GM23248 (cell line): ENCODE data around the gene PIGN. TPM values are rescaled to one million over a fixed set of nuclear protein-coding genes. Genes with fewer than 3 reads are reported as not detected.
"Not testable (repeated sequence)": the region's sequence is repeated elsewhere in the genome, so short reads cannot be mapped to it uniquely, and the experiment has no call there.

Experiments
- DNase-seq: peaks from one replicate; pipeline ENCODE4 v3.0.0-alpha.2; 2015
- H2AFZ ChIP-seq: fragments of 200-600 bp; sonication (generic); 2 replicates; pipeline ENCODE4 v1.6.1; 2016; ENCODE audit warnings: antibody characterized with exemption
- H3F3A ChIP-seq: fragments of 200-600 bp; sonication (generic); 2 replicates; pipeline ENCODE4 v1.6.1; 2016; ENCODE audit warnings: mild to moderate bottlenecking, antibody characterized with exemption, mixed run types; ENCODE audit not compliant: insufficient read depth
- H3K27ac ChIP-seq: fragments of 200-600 bp; sonication (generic); 2 replicates; pipeline ENCODE4 v1.5.1; 2016; ENCODE audit warnings: mild to moderate bottlenecking
- H3K27me3 ChIP-seq: fragments of 200-600 bp; sonication (generic); replicated peaks from 2 replicates; pipeline ENCODE4 v1.6.1; 2016; ENCODE audit warnings: mild to moderate bottlenecking; ENCODE audit not compliant: insufficient read depth
- H3K36me3 ChIP-seq: fragments of 200-600 bp; sonication (generic); 2 replicates; pipeline ENCODE4 v1.6.1; 2016; ENCODE audit warnings: low read depth, mild to moderate bottlenecking
- H3K4me1 ChIP-seq: fragments of 200-600 bp; sonication (generic); 2 replicates; pipeline ENCODE4 v1.6.1; 2016; ENCODE audit warnings: mild to moderate bottlenecking; ENCODE audit not compliant: insufficient read depth
- H3K4me2 ChIP-seq: fragments of 200-600 bp; sonication (generic); one replicate; pipeline ENCODE4 v1.6.1; 2016; ENCODE audit warnings: mild to moderate bottlenecking; ENCODE audit not compliant: unreplicated experiment
- H3K4me3 ChIP-seq: fragments of 200-600 bp; sonication (generic); 2 replicates; pipeline ENCODE4 v1.5.1; 2016; ENCODE audit warnings: mild to moderate bottlenecking
- H3K79me2 ChIP-seq: fragments of 200-600 bp; sonication (generic); 2 replicates; pipeline ENCODE4 v1.6.1; 2016; ENCODE audit warnings: mild to moderate bottlenecking; ENCODE audit not compliant: insufficient read depth
- H3K9ac ChIP-seq: fragments of 200-600 bp; sonication (generic); 2 replicates; pipeline ENCODE4 v1.6.1; 2016; ENCODE audit warnings: mild to moderate bottlenecking
- H3K9me2 ChIP-seq: fragments of 200-600 bp; sonication (generic); 2 replicates; pipeline ENCODE4 v1.6.1; 2016; ENCODE audit warnings: mixed run types, mild to moderate bottlenecking, moderate library complexity; ENCODE audit not compliant: insufficient read depth
- H3K9me3 ChIP-seq: fragments of 200-600 bp; sonication (generic); one replicate; pipeline ENCODE4 v1.6.1; 2017; ENCODE audit warnings: low read depth
- H4K20me1 ChIP-seq: fragments of 200-600 bp; sonication (generic); 2 replicates; pipeline ENCODE4 v1.6.0; 2016; ENCODE audit not compliant: insufficient read depth
- EZH2 ChIP-seq: fragments of 200-600 bp; sonication (generic); IDR thresholded peaks from 2 replicates; pipeline ENCODE4 v1.6.1; 2018; ENCODE audit warnings: antibody characterized with exemption, mild to moderate bottlenecking; ENCODE audit not compliant: insufficient read depth, poor library complexity, severe bottlenecking
- EZH2phosphoT487 ChIP-seq: fragments of 200-600 bp; sonication (generic); IDR thresholded peaks from 2 replicates; pipeline ENCODE4 v1.6.1; 2018; ENCODE audit warnings: antibody characterized with exemption, moderate library complexity, mild to moderate bottlenecking, low read depth; ENCODE audit not compliant: insufficient read depth
- WGBS, 2 experiments: methylation state at CpG; one replicate each; pipeline ENCODE4 v1.1.6; 2015 to 2017; ENCODE audit warnings: low lambda C conversion rate in 2 of 2, low coverage in 1 of 2; ENCODE audit errors: missing lambda C conversion rate in 2 of 2; 5-methylcytosine and 5-hydroxymethylcytosine counted together
- in situ Hi-C: fragments of 300-500 bp; cut with MboI; formaldehyde crosslinking; loops from 2 replicates; pipeline ENCODE4 v1.15.0; 2020
- polyA plus RNA-seq: library from polyadenylated mRNA; unstranded; fragments of >200 nt; fragmentation: Nextera tagmentation; extraction: Ambion mirVana; gene quantifications from 2 replicates; pipeline ENCODE4 v1.2.1, GENCODE V29; 2016
- total RNA-seq: library from RNA; depleted of rRNA; stranded (reverse); fragments of >200 nt; shearing (Covaris generic); gene quantifications from 2 replicates; pipeline ENCODE4 v1.2.3, GENCODE V29; 2014

PIGN gene
- total and polyA plus RNA-seq, 2 experiments from 2014 or later, result 16.0 to 27.2 TPM

- Histone ChIP-seq H4K20me1 (no peaks in the 10 kb centered on the region), H3K4me2 (no peak overlapping the region)
Measured at GRCh38 chr18:62045316-62045715, 141.5 kb downstream of the PIGN start.

GRCh38 chr18:62044490-62045000 is 142.3 kb downstream of the PIGN start:
- Histone ChIP-seq H3K4me2 (no peak overlapping the region), H2AFZ (no peak overlapping the region), H3F3A (no peaks in the 10 kb centered on the region), H3K9ac (no peak overlapping the region), H3K36me3 (no peaks in the 10 kb centered on the region), H3K27ac (no peak overlapping the region), H3K9me2 (no peaks in the 10 kb centered on the region), H3K79me2 (no peaks in the 10 kb centered on the region), H3K4me3 (no peak overlapping the region), H3K4me1 (no peaks in the 10 kb centered on the region), H3K9me3 (peaks cover 9% of the 10 kb centered on the region), H4K20me1 (no peaks in the 10 kb centered on the region), H3K27me3 (no peaks in the 10 kb centered on the region)
- TF ChIP-seq EZH2phosphoT487 (no peak), EZH2 (no peak)
- WGBS, 2 experiments, result 90 to 93% methylated on average over 2 of the region's 2 CpGs
- in situ Hi-C loops, result no loop called here
- DNase-seq, result peak; percentile 10

More at GRCh38 chr18:62045316-62045715, 141.5 kb downstream of the PIGN start:
- DNase-seq, result no peak
- H3K9me3 ChIP-seq, result peaks cover 9% of the 10 kb centered on the region
- TF ChIP-seq EZH2phosphoT487 (no peak), EZH2 (no peak)
- no peak overlapping the region for H2AFZ ChIP-seq
- H3F3A ChIP-seq, result no peaks in the 10 kb centered on the region
- 95 to 98% methylated on average over 2 of the region's 2 CpGs for WGBS, 2 experiments
- in situ Hi-C loops, result no loop called here
- H3K4me1 ChIP-seq, result no peaks in the 10 kb centered on the region
- no peaks in the 10 kb centered on the region for H3K36me3 ChIP-seq
- no peak overlapping the region for H3K27ac ChIP-seq
- no peak overlapping the region for H3K4me3 ChIP-seq
- H3K9me2 ChIP-seq, result no peaks in the 10 kb centered on the region
- no peaks in the 10 kb centered on the region for H3K27me3 ChIP-seq
- H3K9ac ChIP-seq, result no peak overlapping the region
- H3K79me2 ChIP-seq, result no peaks in the 10 kb centered on the region

- no peaks in the 10 kb centered on the region for H4K20me1 ChIP-seq
- peak overlapping the region; percentile 43 for H3K4me2 ChIP-seq
- H3K4me3 ChIP-seq, result 0 out of 2 replicates have a peak overlapping the region, but pooled peaks have one; percentile 8
- H3K9me3 ChIP-seq, result no peaks in the 10 kb centered on the region
- DNase-seq, result peak; percentile 42
- peaks cover 10% of the 10 kb centered on the region for H3K4me1 ChIP-seq
- no peak overlapping the region for H3K27ac ChIP-seq
- no peaks in the 10 kb centered on the region for H3K27me3 ChIP-seq
- in situ Hi-C loops, result no loop called here
- no peaks in the 10 kb centered on the region for H3K79me2 ChIP-seq
- 11% methylated on average over 6 of the region's 6 CpGs for WGBS, 2 experiments
- TF ChIP-seq EZH2phosphoT487, result no peak
- TF ChIP-seq EZH2, result no peak
- no peaks in the 10 kb centered on the region for H3F3A ChIP-seq
- peak overlapping the region; percentile 4 for H2AFZ ChIP-seq
- H3K9ac ChIP-seq, result no peak overlapping the region
- H3K9me2 ChIP-seq, result no peaks in the 10 kb centered on the region
- H3K36me3 ChIP-seq, result no peaks in the 10 kb centered on the region
Measured at GRCh38 chr18:62037989-62038778, 148.7 kb downstream of the PIGN start.

- in situ Hi-C loops, result no loop called here
- H4K20me1 ChIP-seq, result no peaks in the 10 kb centered on the region
- 81 to 83% methylated on average over 11 of the region's 11 CpGs for WGBS, 2 experiments
Measured at GRCh38 chr18:62037012-62037742, 149.7 kb downstream of the PIGN start.

GRCh38 chr18:62034286-62034685 is 152.6 kb downstream of the PIGN start:
- H2AFZ ChIP-seq, H3F3A ChIP-seq, H4K20me1 ChIP-seq, H3K27me3 ChIP-seq, H3K4me2 ChIP-seq, H3K9me3 ChIP-seq, in situ Hi-C loops, H3K4me3 ChIP-seq, H3K9me2 ChIP-seq, H3K27ac ChIP-seq, H3K79me2 ChIP-seq, DNase-seq, H3K36me3 ChIP-seq, H3K9ac ChIP-seq: not testable (repeated sequence)
- 70 to 74% methylated on average over 3 of the region's 3 CpGs for WGBS, 2 experiments
- peaks cover 21% of the 10 kb centered on the region for H3K4me1 ChIP-seq

More at GRCh38 chr18:62037012-62037742, 149.7 kb downstream of the PIGN start:
- TF ChIP-seq EZH2, result no peak
- no peak for TF ChIP-seq EZH2phosphoT487
- peaks cover 10% of the 10 kb centered on the region for H3K4me1 ChIP-seq
- no peaks in the 10 kb centered on the region for H3K9me3 ChIP-seq
- no peaks in the 10 kb centered on the region for H3K27me3 ChIP-seq
- DNase-seq, result peak; percentile 5
- no peak overlapping the region for H3K4me3 ChIP-seq
- H3K4me2 ChIP-seq, result no peak overlapping the region
- no peaks in the 10 kb centered on the region for H3K36me3 ChIP-seq
- H3K27ac ChIP-seq, result no peak overlapping the region
- H3K79me2 ChIP-seq, result no peaks in the 10 kb centered on the region
- H3F3A ChIP-seq, result no peaks in the 10 kb centered on the region
- H3K9me2 ChIP-seq, result no peaks in the 10 kb centered on the region
- H3K9ac ChIP-seq, result no peak overlapping the region
- no peak overlapping the region for H2AFZ ChIP-seq
